KMS-11 (cell line): Measurements from ENCODE around the gene COL3A1.

Source experiments
- H2AFZ ChIP-seq: fragments of 200-600 bp; sonication (generic); 2 replicates; pipeline ENCODE4 v1.6.1; 2016; ENCODE audit warnings: antibody characterized with exemption, mixed run types, low read depth
- H3K27ac ChIP-seq: fragments of 200-600 bp; sonication (generic); 2 replicates; pipeline ENCODE4 v1.6.1; 2016; ENCODE audit warnings: mild to moderate bottlenecking, mixed run types
- H3K27me3 ChIP-seq: fragments of 200-600 bp; sonication (generic); 2 replicates; pipeline ENCODE4 v1.6.1; 2017; ENCODE audit warnings: mild to moderate bottlenecking, low read depth, mixed run types, moderate library complexity; ENCODE audit not compliant: insufficient read depth
- H3K36me3 ChIP-seq: fragments of 200-600 bp; sonication (generic); 2 replicates; pipeline ENCODE4 v1.6.1; 2017; ENCODE audit warnings: mild to moderate bottlenecking, mixed run types; ENCODE audit not compliant: insufficient read depth
- H3K4me1 ChIP-seq: fragments of 200-600 bp; sonication (generic); 2 replicates; pipeline ENCODE4 v1.6.1; 2016; ENCODE audit warnings: mild to moderate bottlenecking, low read depth, mixed run types; ENCODE audit not compliant: poor library complexity, severe bottlenecking
- H3K4me2 ChIP-seq: fragments of 200-600 bp; sonication (generic); 2 replicates; pipeline ENCODE4 v1.7.0; 2016; ENCODE audit warnings: mild to moderate bottlenecking, mixed run types
- H3K4me3 ChIP-seq: fragments of 200-600 bp; sonication (generic); IDR thresholded peaks from 2 replicates; pipeline ENCODE4 v1.6.1; 2017; ENCODE audit warnings: low read depth, low read length, mixed read lengths; ENCODE audit not compliant: insufficient read depth
- H3K79me2 ChIP-seq: fragments of 200-600 bp; sonication (generic); 2 replicates; pipeline ENCODE4 v1.6.1; 2016; ENCODE audit warnings: low read depth, mixed run types; ENCODE audit not compliant: insufficient read depth
- H3K9ac ChIP-seq: fragments of 200-600 bp; sonication (generic); 2 replicates; pipeline ENCODE4 v1.6.1; 2016; ENCODE audit warnings: mild to moderate bottlenecking, mixed run types
- H4K20me1 ChIP-seq: fragments of 200-600 bp; sonication (generic); 2 replicates; pipeline ENCODE4 v1.6.1; 2016; ENCODE audit warnings: mild to moderate bottlenecking, mixed run types; ENCODE audit not compliant: insufficient read depth
- CTCF ChIP-seq: fragments of 200-600 bp; sonication (generic); conservative IDR thresholded peaks from 2 replicates; pipeline ENCODE4 v1.6.1; 2017; ENCODE audit warnings: low read depth, mild to moderate bottlenecking, antibody characterized with exemption, low read length, moderate library complexity, mixed read lengths

Gene COL3A1

GRCh38 chr2:189000221-189000620, 26.0 kb downstream of the COL3A1 start:
- TF ChIP-seq CTCF = no peak
- Histone ChIP-seq H3K36me3 (no peaks in the 10 kb centered on the region; the same call in 1 of the 2 replicates), H3K79me2 (no peaks in the 10 kb centered on the region), H3K4me1 (no peaks in the 10 kb centered on the region), H3K4me3 (no peak overlapping the region), H4K20me1 (no peaks in the 10 kb centered on the region), H3K27me3 (no peaks in the 10 kb centered on the region), H2AFZ (no peak overlapping the region), H3K9ac (no peak overlapping the region), H3K4me2 (no peak overlapping the region), H3K27ac (no peak overlapping the region)

DNA sequence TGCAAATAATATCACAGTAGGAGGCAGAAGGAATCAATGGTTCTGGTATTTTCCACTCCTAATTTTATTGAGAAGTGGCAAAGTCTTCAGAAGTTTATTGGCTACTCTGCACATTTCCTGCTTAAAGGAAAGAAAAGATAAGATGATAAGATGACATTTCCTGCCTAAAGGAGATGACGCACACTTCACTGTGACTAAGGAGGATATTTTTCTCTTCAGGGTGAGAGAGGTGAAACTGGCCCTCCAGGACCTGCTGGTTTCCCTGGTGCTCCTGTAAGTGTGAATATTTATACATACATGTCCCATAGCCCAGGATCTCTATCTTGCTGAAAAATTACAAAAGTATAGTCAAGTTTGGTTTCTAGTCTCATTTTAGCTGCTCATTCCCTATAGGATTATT, 27.9 kb downstream of the COL3A1 start:
- Histone ChIP-seq H3K27me3 (no peaks in the 10 kb centered on the region), H3K4me1 (no peaks in the 10 kb centered on the region), H3K9ac (no peak overlapping the region), H3K4me2 (no peak overlapping the region), H3K79me2 (no peaks in the 10 kb centered on the region), H3K4me3 (no peak overlapping the region), H3K27ac (no peak overlapping the region), H4K20me1 (no peaks in the 10 kb centered on the region), H2AFZ (no peak overlapping the region), H3K36me3 (no peaks in the 10 kb centered on the region; the same call in 1 of the 2 replicates)
- TF ChIP-seq CTCF = no peak

- H3K4me1 ChIP-seq = no peaks in the 10 kb centered on the region
- no peaks in the 10 kb centered on the region for H3K79me2 ChIP-seq
- H4K20me1 ChIP-seq = no peaks in the 10 kb centered on the region
- no peak overlapping the region for H3K9ac ChIP-seq
- H3K36me3 ChIP-seq = no peaks in the 10 kb centered on the region
- TF ChIP-seq CTCF = no peak
- H3K4me3 ChIP-seq = no peak overlapping the region
- H3K27ac ChIP-seq = no peak overlapping the region
- H2AFZ ChIP-seq = no peak overlapping the region
- H3K27me3 ChIP-seq = no peaks in the 10 kb centered on the region
- H3K4me2 ChIP-seq = no peak overlapping the region
Measured at GRCh38 chr2:189008555-189009262, 34.5 kb downstream of the COL3A1 start.

- Histone ChIP-seq H3K36me3 (no peaks in the 10 kb centered on the region), H4K20me1 (no peaks in the 10 kb centered on the region), H3K4me1 (no peaks in the 10 kb centered on the region), H3K79me2 (no peaks in the 10 kb centered on the region), H3K4me2 (no peak overlapping the region), H2AFZ (no peak overlapping the region), H3K27ac (no peak overlapping the region), H3K9ac (no peak overlapping the region), H3K4me3 (no peak overlapping the region), H3K27me3 (no peaks in the 10 kb centered on the region)
- no peak for TF ChIP-seq CTCF
Measured at GRCh38 chr2:189010536-189010935, 36.4 kb downstream of the COL3A1 start.
